Measurements from ENCODE around the gene IGFBP1. TPM values are rescaled to one million over a fixed set of nuclear protein-coding genes. Genes with fewer than 3 reads are reported as not detected.

The IGFBP1 gene
- total and polyA plus RNA-seq, 2 of the 13 experiments (the other 11 are each of a cell fraction or from before 2014, with no cell fraction given), result 5.4 to 885 TPM

- TF ChIP-seq, protein P1, sequence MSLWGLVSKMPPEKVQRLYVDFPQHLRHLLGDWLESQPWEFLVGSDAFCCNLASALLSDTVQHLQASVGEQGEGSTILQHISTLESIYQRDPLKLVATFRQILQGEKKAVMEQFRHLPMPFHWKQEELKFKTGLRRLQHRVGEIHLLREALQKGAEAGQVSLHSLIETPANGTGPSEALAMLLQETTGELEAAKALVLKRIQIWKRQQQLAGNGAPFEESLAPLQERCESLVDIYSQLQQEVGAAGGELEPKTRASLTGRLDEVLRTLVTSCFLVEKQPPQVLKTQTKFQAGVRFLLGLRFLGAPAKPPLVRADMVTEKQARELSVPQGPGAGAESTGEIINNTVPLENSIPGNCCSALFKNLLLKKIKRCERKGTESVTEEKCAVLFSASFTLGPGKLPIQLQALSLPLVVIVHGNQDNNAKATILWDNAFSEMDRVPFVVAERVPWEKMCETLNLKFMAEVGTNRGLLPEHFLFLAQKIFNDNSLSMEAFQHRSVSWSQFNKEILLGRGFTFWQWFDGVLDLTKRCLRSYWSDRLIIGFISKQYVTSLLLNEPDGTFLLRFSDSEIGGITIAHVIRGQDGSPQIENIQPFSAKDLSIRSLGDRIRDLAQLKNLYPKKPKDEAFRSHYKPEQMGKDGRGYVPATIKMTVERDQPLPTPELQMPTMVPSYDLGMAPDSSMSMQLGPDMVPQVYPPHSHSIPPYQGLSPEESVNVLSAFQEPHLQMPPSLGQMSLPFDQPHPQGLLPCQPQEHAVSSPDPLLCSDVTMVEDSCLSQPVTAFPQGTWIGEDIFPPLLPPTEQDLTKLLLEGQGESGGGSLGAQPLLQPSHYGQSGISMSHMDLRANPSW (CRISPR knock-in tag; IDR thresholded peaks at IDR 0.05; ENCODE audit: borderline replicate concordance), result peak; percentile 95
- TF ChIP-seq ZNF205 (CRISPR knock-in tag; IDR thresholded peaks at IDR 0.05) (peak; percentile 96), MBD4 (IDR thresholded peaks at IDR 0.05; ENCODE audit: borderline replicate concordance, low read length) (no peak), ZNF224 (CRISPR knock-in tag; IDR thresholded peaks at IDR 0.05) (no peak; the same call in 1 of the 2 replicates), ZNF772 (CRISPR knock-in tag; IDR thresholded peaks at IDR 0.05) (peak; percentile 57; the same call in 1 of the 2 replicates), ZNF839 (CRISPR knock-in tag; IDR thresholded peaks at IDR 0.05; ENCODE audit: borderline replicate concordance) (no peak), SMAD1 (CRISPR knock-in tag; IDR thresholded peaks at IDR 0.05; ENCODE audit: borderline replicate concordance, low read depth) (no peak), ZBTB7A (CRISPR knock-in tag; IDR thresholded peaks at IDR 0.05) (no peak; the same call in 1 of the 2 replicates), ZIK1 (CRISPR knock-in tag; IDR thresholded peaks at IDR 0.05; ENCODE audit: borderline replicate concordance, low read depth) (no peak), MTF1 (CRISPR knock-in tag; IDR thresholded peaks at IDR 0.05) (no peak), ZSCAN22 (CRISPR knock-in tag; IDR thresholded peaks at IDR 0.05) (peak; percentile 68; the same call in 1 of the 2 replicates), SP140L (CRISPR knock-in tag; IDR thresholded peaks at IDR 0.05; ENCODE audit: borderline replicate concordance) (no peak)
- TF ChIP-seq, protein P2, sequence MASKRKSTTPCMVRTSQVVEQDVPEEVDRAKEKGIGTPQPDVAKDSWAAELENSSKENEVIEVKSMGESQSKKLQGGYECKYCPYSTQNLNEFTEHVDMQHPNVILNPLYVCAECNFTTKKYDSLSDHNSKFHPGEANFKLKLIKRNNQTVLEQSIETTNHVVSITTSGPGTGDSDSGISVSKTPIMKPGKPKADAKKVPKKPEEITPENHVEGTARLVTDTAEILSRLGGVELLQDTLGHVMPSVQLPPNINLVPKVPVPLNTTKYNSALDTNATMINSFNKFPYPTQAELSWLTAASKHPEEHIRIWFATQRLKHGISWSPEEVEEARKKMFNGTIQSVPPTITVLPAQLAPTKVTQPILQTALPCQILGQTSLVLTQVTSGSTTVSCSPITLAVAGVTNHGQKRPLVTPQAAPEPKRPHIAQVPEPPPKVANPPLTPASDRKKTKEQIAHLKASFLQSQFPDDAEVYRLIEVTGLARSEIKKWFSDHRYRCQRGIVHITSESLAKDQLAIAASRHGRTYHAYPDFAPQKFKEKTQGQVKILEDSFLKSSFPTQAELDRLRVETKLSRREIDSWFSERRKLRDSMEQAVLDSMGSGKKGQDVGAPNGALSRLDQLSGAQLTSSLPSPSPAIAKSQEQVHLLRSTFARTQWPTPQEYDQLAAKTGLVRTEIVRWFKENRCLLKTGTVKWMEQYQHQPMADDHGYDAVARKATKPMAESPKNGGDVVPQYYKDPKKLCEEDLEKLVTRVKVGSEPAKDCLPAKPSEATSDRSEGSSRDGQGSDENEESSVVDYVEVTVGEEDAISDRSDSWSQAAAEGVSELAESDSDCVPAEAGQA (IDR thresholded peaks at IDR 0.05; ENCODE audit: low read depth), result no peak
- TF ChIP-seq, protein P2 (CRISPR knock-in tag; IDR thresholded peaks at IDR 0.05; ENCODE audit: borderline replicate concordance), result no peak
- TF ChIP-seq, protein P3, sequence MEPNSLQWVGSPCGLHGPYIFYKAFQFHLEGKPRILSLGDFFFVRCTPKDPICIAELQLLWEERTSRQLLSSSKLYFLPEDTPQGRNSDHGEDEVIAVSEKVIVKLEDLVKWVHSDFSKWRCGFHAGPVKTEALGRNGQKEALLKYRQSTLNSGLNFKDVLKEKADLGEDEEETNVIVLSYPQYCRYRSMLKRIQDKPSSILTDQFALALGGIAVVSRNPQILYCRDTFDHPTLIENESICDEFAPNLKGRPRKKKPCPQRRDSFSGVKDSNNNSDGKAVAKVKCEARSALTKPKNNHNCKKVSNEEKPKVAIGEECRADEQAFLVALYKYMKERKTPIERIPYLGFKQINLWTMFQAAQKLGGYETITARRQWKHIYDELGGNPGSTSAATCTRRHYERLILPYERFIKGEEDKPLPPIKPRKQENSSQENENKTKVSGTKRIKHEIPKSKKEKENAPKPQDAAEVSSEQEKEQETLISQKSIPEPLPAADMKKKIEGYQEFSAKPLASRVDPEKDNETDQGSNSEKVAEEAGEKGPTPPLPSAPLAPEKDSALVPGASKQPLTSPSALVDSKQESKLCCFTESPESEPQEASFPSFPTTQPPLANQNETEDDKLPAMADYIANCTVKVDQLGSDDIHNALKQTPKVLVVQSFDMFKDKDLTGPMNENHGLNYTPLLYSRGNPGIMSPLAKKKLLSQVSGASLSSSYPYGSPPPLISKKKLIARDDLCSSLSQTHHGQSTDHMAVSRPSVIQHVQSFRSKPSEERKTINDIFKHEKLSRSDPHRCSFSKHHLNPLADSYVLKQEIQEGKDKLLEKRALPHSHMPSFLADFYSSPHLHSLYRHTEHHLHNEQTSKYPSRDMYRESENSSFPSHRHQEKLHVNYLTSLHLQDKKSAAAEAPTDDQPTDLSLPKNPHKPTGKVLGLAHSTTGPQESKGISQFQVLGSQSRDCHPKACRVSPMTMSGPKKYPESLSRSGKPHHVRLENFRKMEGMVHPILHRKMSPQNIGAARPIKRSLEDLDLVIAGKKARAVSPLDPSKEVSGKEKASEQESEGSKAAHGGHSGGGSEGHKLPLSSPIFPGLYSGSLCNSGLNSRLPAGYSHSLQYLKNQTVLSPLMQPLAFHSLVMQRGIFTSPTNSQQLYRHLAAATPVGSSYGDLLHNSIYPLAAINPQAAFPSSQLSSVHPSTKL (CRISPR knock-in tag; IDR thresholded peaks at IDR 0.05), result peak; percentile 97
Measured at GRCh38 chr7:45881759-45882464, 6.4 kb upstream of the IGFBP1 start (continued).

Measured in HepG2 (cell line).